ENCODE results near the gene FMOD.

FMOD gene
- total RNA-seq: 0 reads per million in 2 donors

- DNase-seq: no peak
Measured at GRCh38 chr1:203351037-203351625, at the start of gene FMOD. TSS of gene FMOD (minus strand) at chr1:203351122. CDS start at chr1:203348270, 2,852 bp downstream.

GRCh38 chr1:203396595-203397194 is 45.8 kb upstream of the FMOD start:
- DNase-seq: no peak

GRCh38 chr1:203395751-203396150 is 44.8 kb upstream of the FMOD start:
- no peak for DNase-seq

- DNase-seq: no peak
Measured at GRCh38 chr1:203390298-203390697, 39.4 kb upstream of the FMOD start.

GRCh38 chr1:203388683-203389082 is 37.8 kb upstream of the FMOD start:
- DNase-seq: no peak

GRCh38 chr1:203382026-203382425 is 31.1 kb upstream of the FMOD start:
- no peak for DNase-seq

GRCh38 chr1:203381151-203381751 is 30.3 kb upstream of the FMOD start:
- no peak for DNase-seq

GRCh38 chr1:203380420-203381150 is 29.7 kb upstream of the FMOD start:
- no peak for DNase-seq

GRCh38 chr1:203379825-203380224 is 28.9 kb upstream of the FMOD start:
- DNase-seq: no peak

GRCh38 chr1:203378556-203379245 is 27.8 kb upstream of the FMOD start:
- no peak for DNase-seq

- no peak for DNase-seq
Measured at GRCh38 chr1:203373991-203374390, 23.1 kb upstream of the FMOD start.

- no peak for DNase-seq
Measured at GRCh38 chr1:203373002-203373401, 22.1 kb upstream of the FMOD start.

GRCh38 chr1:203371288-203371687 is 20.4 kb upstream of the FMOD start:
- no peak for DNase-seq

- DNase-seq: no peak
Measured at GRCh38 chr1:203369666-203370065, 18.7 kb upstream of the FMOD start.

GRCh38 chr1:203368624-203369451 is 17.9 kb upstream of the FMOD start:
- no peak for DNase-seq

GRCh38 chr1:203367057-203367456 is 16.1 kb upstream of the FMOD start:
- no peak for DNase-seq

- no peak for DNase-seq
Measured at GRCh38 chr1:203366476-203366875, 15.6 kb upstream of the FMOD start.

GRCh38 chr1:203364806-203365205 is 13.9 kb upstream of the FMOD start:
- DNase-seq: no peak

- DNase-seq: no peak
Measured at GRCh38 chr1:203364094-203364801, 13.3 kb upstream of the FMOD start.

- DNase-seq: no peak
Measured at GRCh38 chr1:203362720-203363025, 11.8 kb upstream of the FMOD start.

GRCh38 chr1:203361945-203362719 is 11.2 kb upstream of the FMOD start:
- no peak for DNase-seq

Data from T-helper 9 cell (primary cell).